Ascending aorta (tissue), 2 donors: Measurements from ENCODE around the gene OLAH. TPM values are rescaled to one million over a fixed set of nuclear protein-coding genes. Genes with fewer than 3 reads are reported as not detected.
"Not testable (repeated sequence)": the region's sequence is repeated elsewhere in the genome, so short reads cannot be mapped to it uniquely, and the experiment has no call there.

Experiments used
- DNase-seq, 2 donors: peaks; one replicate each; pipeline ENCODE4 v3.0.0-alpha.2; 2019; ENCODE audit warnings: low spot score in 2 of 2
- H3K27ac ChIP-seq, 2 donors: fragments of 200-600 bp; sonication (generic); one replicate each; pipeline ENCODE4 v1.5.1; 2016 to 2017; ENCODE audit warnings: mild to moderate bottlenecking in 1 of 2
- H3K27me3 ChIP-seq: fragments of 200-600 bp; sonication (generic); one replicate; pipeline ENCODE4 v1.5.1; 2017
- H3K36me3 ChIP-seq, 2 donors: fragments of 200-600 bp; sonication (generic); one replicate each; pipeline ENCODE4 v1.5.1; 2016
- H3K4me1 ChIP-seq, 2 donors: fragments of 200-600 bp; sonication (generic); one replicate each; pipeline ENCODE4 v1.5.1; 2016 to 2017; ENCODE audit warnings: mild to moderate bottlenecking in 1 of 2
- H3K4me3 ChIP-seq, 2 donors: fragments of 200-600 bp; sonication (generic); one replicate each; pipeline ENCODE4 v1.5.1; 2016 to 2017; ENCODE audit warnings: mild to moderate bottlenecking in 1 of 2
- H3K9me3 ChIP-seq, 2 donors: fragments of 200-600 bp; sonication (generic); one replicate each; pipeline ENCODE4 v1.5.1; 2016
- intact Hi-C: fragments of 100-400 bp; cut with DNase I; formaldehyde crosslinking; loops from one replicate; pipeline ENCODE4 v1.15.1; 2023
- total RNA-seq: library from RNA; depleted of rRNA; stranded (reverse); fragments of >200 nt; gene quantifications from one replicate; pipeline ENCODE4 v1.1.0, GENCODE V29; 2016
- TF ChIP-seq, protein P1 (sequence below), 3 experiments: fragments of 200-600 bp in 2 of 3; fragments of 450-650 bp in 1 of 3; sonication (generic) in 2 of 3; IDR thresholded peaks; one replicate each; pipeline ENCODE4 v1.5.1; 2016 to 2019; ENCODE audit warnings: antibody characterized with exemption in 3 of 3, mild to moderate bottlenecking in 1 of 3, moderate library complexity in 1 of 3

The OLAH gene
- 3.7 TPM for total RNA-seq

GRCh38 chr10:15043674-15044073 lies at the start of gene OLAH:
Gene OLAH (plus strand): TSS chr10:15043943. CDS start chr10:15047289, 3,346 bp downstream.
- no peaks in the 10 kb centered on the region for H3K36me3 ChIP-seq
- H3K4me3 ChIP-seq, result no peak within 1 kb of the TSS
- H3K4me1 ChIP-seq, result peaks cover 0 to 5% of the 10 kb centered on the region in 2 donors
- no peak for DNase-seq
- no peak within 1 kb of the TSS for H3K27ac ChIP-seq
- no peaks in the 10 kb centered on the region for H3K9me3 ChIP-seq
- TF ChIP-seq, protein P1, sequence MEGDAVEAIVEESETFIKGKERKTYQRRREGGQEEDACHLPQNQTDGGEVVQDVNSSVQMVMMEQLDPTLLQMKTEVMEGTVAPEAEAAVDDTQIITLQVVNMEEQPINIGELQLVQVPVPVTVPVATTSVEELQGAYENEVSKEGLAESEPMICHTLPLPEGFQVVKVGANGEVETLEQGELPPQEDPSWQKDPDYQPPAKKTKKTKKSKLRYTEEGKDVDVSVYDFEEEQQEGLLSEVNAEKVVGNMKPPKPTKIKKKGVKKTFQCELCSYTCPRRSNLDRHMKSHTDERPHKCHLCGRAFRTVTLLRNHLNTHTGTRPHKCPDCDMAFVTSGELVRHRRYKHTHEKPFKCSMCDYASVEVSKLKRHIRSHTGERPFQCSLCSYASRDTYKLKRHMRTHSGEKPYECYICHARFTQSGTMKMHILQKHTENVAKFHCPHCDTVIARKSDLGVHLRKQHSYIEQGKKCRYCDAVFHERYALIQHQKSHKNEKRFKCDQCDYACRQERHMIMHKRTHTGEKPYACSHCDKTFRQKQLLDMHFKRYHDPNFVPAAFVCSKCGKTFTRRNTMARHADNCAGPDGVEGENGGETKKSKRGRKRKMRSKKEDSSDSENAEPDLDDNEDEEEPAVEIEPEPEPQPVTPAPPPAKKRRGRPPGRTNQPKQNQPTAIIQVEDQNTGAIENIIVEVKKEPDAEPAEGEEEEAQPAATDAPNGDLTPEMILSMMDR (IDR thresholded peaks at IDR 0.05), result no peak
- no peaks in the 10 kb centered on the region for H3K27me3 ChIP-seq
- intact Hi-C loops, result no loop called here

GRCh38 chr10:14995964-14996565 lies 47.7 kb upstream of the OLAH start:
- Histone ChIP-seq H3K4me1 (no peaks in the 10 kb centered on the region), H3K36me3 (no peaks in the 10 kb centered on the region), H3K4me3 (no peak overlapping the region), H3K27me3 (no peaks in the 10 kb centered on the region), H3K9me3 (no peaks in the 10 kb centered on the region), H3K27ac (no peak overlapping the region)
- DNase-seq, result no peak
- TF ChIP-seq, protein P1 (IDR thresholded peaks at IDR 0.05), result no peak
- intact Hi-C loops, result no loop called here

GRCh38 chr10:15013530-15013929 lies 30.2 kb upstream of the OLAH start:
- H3K27me3 ChIP-seq, H3K36me3 ChIP-seq, intact Hi-C loops, H3K27ac ChIP-seq, DNase-seq, H3K9me3 ChIP-seq, H3K4me1 ChIP-seq, H3K4me3 ChIP-seq: not testable (repeated sequence)

DNA sequence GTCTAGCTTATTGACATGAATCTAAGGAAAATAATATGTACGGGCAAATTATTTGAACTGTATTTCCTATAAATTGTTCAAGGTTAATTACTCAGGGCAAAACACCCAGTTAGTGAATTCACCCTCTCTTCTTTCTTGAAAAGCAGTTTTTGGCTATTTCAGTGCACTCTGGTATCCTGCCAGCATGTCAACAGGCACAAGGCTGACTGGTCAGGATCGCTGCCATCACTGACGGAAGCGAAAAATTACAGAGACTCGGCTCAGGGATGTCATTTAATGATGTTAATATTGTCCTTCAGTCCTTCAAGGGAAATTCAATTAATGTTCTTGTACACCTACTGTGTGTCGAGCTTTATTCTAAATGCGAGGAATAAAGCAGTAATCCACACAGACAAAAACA lies 28.3 kb upstream of the OLAH start:
- H3K27me3 ChIP-seq, result no peaks in the 10 kb centered on the region
- H3K4me3 ChIP-seq, result no peak overlapping the region
- no peaks in the 10 kb centered on the region for H3K4me1 ChIP-seq
- H3K36me3 ChIP-seq, result no peaks in the 10 kb centered on the region
- H3K9me3 ChIP-seq, result no peaks in the 10 kb centered on the region
- intact Hi-C loops, result no loop called here
- TF ChIP-seq, protein P1 (IDR thresholded peaks at IDR 0.05), result no peak
- H3K27ac ChIP-seq, result no peak overlapping the region
- no peak for DNase-seq

- H3K4me3 ChIP-seq, H3K36me3 ChIP-seq, H3K9me3 ChIP-seq, H3K27ac ChIP-seq, DNase-seq, H3K4me1 ChIP-seq, intact Hi-C loops, H3K27me3 ChIP-seq: not testable (repeated sequence)
Measured at GRCh38 chr10:15020966-15021365, 22.8 kb upstream of the OLAH start.

GRCh38 chr10:15023079-15023478 lies 20.7 kb upstream of the OLAH start:
- H3K4me3 ChIP-seq, H3K27ac ChIP-seq, H3K9me3 ChIP-seq, H3K27me3 ChIP-seq, H3K4me1 ChIP-seq, H3K36me3 ChIP-seq, intact Hi-C loops, DNase-seq: not testable (repeated sequence)

- H3K36me3 ChIP-seq, H3K27ac ChIP-seq, H3K4me3 ChIP-seq, H3K27me3 ChIP-seq, DNase-seq, intact Hi-C loops, H3K4me1 ChIP-seq, H3K9me3 ChIP-seq: not testable (repeated sequence)
Measured at GRCh38 chr10:15024017-15025004, 19.4 kb upstream of the OLAH start.

GRCh38 chr10:15025040-15025439 lies 18.7 kb upstream of the OLAH start:
- H3K4me3 ChIP-seq, intact Hi-C loops: not testable (repeated sequence)

More at GRCh38 chr10:15025040-15025439, 18.7 kb upstream of the OLAH start:
- H3K36me3 ChIP-seq, H3K27me3 ChIP-seq, H3K27ac ChIP-seq, H3K9me3 ChIP-seq, DNase-seq, H3K4me1 ChIP-seq: not testable (repeated sequence)
